RWPE2 (cell line): ENCODE results near the gene ST6GAL2.

Experiments
- ATAC-seq: fragments of 200-7000 bp; cut with Tn5 transposase; 3 replicates; pipeline ENCODE4 v1.9.1; 2021; ENCODE audit warnings: low read depth
- DNase-seq: peaks from one replicate; pipeline ENCODE4 v3.0.0-alpha.2; 2020; ENCODE audit warnings: low spot score
- H3K27ac ChIP-seq: fragments of 450-650 bp; 2 replicates; pipeline ENCODE4 v1.5.1; 2017; ENCODE audit warnings: mild to moderate bottlenecking; ENCODE audit not compliant: poor library complexity, severe bottlenecking
- H3K27me3 ChIP-seq: fragments of 250-450 bp; sonication (Bioruptor Pico); 2 replicates; pipeline ENCODE4 v1.5.1; 2021; ENCODE audit warnings: mild to moderate bottlenecking, moderate library complexity; ENCODE audit not compliant: insufficient read depth, poor library complexity, severe bottlenecking
- H3K36me3 ChIP-seq: fragments of 250-450 bp; sonication (Bioruptor Pico); 2 replicates; pipeline ENCODE4 v1.5.1; 2020; ENCODE audit warnings: low read depth, mild to moderate bottlenecking, moderate library complexity
- H3K4me1 ChIP-seq: fragments of 250-450 bp; sonication (Bioruptor Pico); 2 replicates; pipeline ENCODE4 v1.5.1; 2021; ENCODE audit warnings: mild to moderate bottlenecking, moderate library complexity; ENCODE audit not compliant: insufficient read depth, poor library complexity, severe bottlenecking
- H3K4me3 ChIP-seq: fragments of 250-450 bp; sonication (Bioruptor Pico); 2 replicates; pipeline ENCODE4 v1.5.1; 2021; ENCODE audit warnings: mild to moderate bottlenecking, moderate library complexity; ENCODE audit not compliant: severe bottlenecking
- H3K9me3 ChIP-seq: fragments of 250-450 bp; sonication (Bioruptor Pico); 2 replicates; pipeline ENCODE4 v1.5.1; 2021; ENCODE audit warnings: mild to moderate bottlenecking, moderate library complexity; ENCODE audit not compliant: severe bottlenecking
- TF ChIP-seq, protein P1 (sequence below): fragments of 450-650 bp; IDR thresholded peaks from one replicate; pipeline ENCODE4 v1.5.1; 2017; ENCODE audit warnings: mild to moderate bottlenecking, moderate library complexity; ENCODE audit not compliant: poor library complexity, severe bottlenecking

ST6GAL2 gene

DNA sequence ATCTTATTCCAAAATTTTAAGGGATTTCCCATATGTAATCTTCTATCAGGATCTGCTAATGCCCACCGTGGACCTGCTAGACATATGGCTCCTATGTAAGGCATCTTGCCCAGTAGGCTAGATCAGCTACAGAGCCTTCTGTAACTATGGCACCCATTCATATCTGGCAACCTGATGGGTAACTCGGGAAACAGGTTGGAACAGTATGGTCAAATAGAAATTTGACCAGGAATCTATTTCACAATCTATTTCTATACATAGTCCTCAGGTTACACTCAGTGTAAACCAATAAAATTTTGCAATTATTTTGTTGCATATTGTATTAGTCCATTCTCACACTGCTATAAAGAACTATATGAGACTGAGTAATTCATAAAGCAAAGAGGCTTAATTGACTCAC is 93.3 kb downstream of the ST6GAL2 start:
- ATAC-seq, result no peak
- TF ChIP-seq, protein P1, sequence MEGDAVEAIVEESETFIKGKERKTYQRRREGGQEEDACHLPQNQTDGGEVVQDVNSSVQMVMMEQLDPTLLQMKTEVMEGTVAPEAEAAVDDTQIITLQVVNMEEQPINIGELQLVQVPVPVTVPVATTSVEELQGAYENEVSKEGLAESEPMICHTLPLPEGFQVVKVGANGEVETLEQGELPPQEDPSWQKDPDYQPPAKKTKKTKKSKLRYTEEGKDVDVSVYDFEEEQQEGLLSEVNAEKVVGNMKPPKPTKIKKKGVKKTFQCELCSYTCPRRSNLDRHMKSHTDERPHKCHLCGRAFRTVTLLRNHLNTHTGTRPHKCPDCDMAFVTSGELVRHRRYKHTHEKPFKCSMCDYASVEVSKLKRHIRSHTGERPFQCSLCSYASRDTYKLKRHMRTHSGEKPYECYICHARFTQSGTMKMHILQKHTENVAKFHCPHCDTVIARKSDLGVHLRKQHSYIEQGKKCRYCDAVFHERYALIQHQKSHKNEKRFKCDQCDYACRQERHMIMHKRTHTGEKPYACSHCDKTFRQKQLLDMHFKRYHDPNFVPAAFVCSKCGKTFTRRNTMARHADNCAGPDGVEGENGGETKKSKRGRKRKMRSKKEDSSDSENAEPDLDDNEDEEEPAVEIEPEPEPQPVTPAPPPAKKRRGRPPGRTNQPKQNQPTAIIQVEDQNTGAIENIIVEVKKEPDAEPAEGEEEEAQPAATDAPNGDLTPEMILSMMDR, result no peak
- Histone ChIP-seq H3K27ac (no peak overlapping the region), H3K4me1 (no peaks in the 10 kb centered on the region), H3K9me3 (no peaks in the 10 kb centered on the region), H3K36me3 (no peaks in the 10 kb centered on the region), H3K27me3 (no peaks in the 10 kb centered on the region), H3K4me3 (no peak overlapping the region)
- DNase-seq, result no peak

DNA sequence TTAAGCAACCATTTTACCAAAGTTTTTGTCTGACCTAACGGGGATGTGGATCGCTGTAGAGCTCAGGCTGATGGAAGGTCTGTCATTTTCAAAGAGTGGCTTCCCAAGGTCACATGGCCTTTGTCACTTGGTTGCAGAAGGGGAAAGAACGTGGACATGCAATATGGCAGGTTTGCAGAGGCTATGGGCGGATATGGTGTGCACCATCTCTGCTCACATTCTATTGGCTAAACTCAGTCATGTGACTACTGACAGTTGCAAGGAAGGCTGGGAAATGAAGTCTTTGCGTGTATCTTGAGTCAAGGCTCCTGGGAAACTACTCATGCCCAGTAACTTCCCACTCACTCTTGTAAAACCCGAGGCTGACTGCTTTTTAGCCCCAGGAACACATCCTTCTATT is 96.8 kb downstream of the ST6GAL2 start:
- no peak for DNase-seq
- Histone ChIP-seq H3K27ac (no peak overlapping the region), H3K9me3 (no peaks in the 10 kb centered on the region), H3K36me3 (no peaks in the 10 kb centered on the region), H3K4me1 (no peaks in the 10 kb centered on the region), H3K4me3 (no peak overlapping the region), H3K27me3 (no peaks in the 10 kb centered on the region)
- TF ChIP-seq, protein P1, result no peak
- no peak for ATAC-seq

- Histone ChIP-seq H3K4me3 (no peak overlapping the region), H3K9me3 (peaks cover 3% of the 10 kb centered on the region), H3K4me1 (no peaks in the 10 kb centered on the region), H3K27me3 (peaks cover 4% of the 10 kb centered on the region), H3K36me3 (no peaks in the 10 kb centered on the region), H3K27ac (no peak overlapping the region)
- TF ChIP-seq, protein P1, result no peak
- DNase-seq, result no peak
- ATAC-seq, result no peak
Observed at GRCh38 chr2:106782681-106783080, 103.3 kb downstream of the ST6GAL2 start.

GRCh38 chr2:106781196-106781595 is 104.8 kb downstream of the ST6GAL2 start:
- ATAC-seq, result no peak
- no peaks in the 10 kb centered on the region for H3K4me1 ChIP-seq
- DNase-seq, result no peak
- H3K27ac ChIP-seq, result no peak overlapping the region
- peaks cover 4% of the 10 kb centered on the region for H3K27me3 ChIP-seq
- TF ChIP-seq, protein P1, result no peak
- H3K36me3 ChIP-seq, result no peaks in the 10 kb centered on the region
- no peak overlapping the region for H3K4me3 ChIP-seq
- peaks cover 3% of the 10 kb centered on the region for H3K9me3 ChIP-seq

GRCh38 chr2:106771811-106772210 is 114.2 kb downstream of the ST6GAL2 start:
- TF ChIP-seq, protein P1, result no peak
- ATAC-seq (no peak), DNase-seq (no peak)
- H3K4me1 ChIP-seq, result no peaks in the 10 kb centered on the region
- H3K36me3 ChIP-seq, result no peaks in the 10 kb centered on the region
- no peaks in the 10 kb centered on the region for H3K27me3 ChIP-seq
- H3K27ac ChIP-seq, result no peak overlapping the region
- no peaks in the 10 kb centered on the region for H3K9me3 ChIP-seq
- no peak overlapping the region for H3K4me3 ChIP-seq
